ENCODE data around the gene GJB5.
"Not testable (repeated sequence)": the region's sequence is repeated elsewhere in the genome, so short reads cannot be mapped to it uniquely, and the experiment has no call there.

GJB5 gene

DNA sequence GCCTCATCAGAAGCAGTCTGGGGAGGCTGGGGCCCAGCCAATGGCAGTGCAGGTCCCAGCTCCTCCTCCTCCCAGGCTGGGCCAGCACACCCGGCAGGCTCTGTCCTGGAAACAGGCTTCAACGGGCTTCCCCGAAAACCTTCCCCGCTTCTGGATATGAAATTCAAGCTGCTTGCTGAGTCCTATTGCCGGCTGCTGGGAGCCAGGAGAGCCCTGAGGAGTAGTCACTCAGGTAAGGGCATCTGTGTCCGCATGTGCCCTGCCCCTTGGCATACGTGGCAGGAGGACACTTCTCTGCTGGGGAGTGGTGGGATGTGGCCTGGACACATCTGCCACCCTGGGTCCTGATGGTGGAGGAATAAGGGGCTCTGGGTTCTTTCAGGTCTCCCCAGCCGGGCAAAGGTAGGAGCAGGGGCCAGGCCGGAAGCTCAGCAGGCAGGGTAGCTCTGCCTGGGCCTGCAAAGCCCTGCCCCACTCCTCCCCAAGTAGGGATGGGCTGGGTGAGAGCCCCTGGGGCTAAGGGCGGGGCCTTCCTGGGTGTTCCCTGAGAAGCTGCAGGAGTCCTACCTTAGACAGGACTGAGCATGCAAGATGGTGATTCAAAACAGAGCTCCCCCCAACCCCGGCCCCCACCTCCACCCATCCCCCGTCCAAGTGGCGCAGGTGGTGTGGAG is at the start of gene GJB5:
Gene GJB5, plus strand, starts transcription at position 84 of the 674 bp plus-strand sequence. CDS start 2,284 bp downstream, outside the sequence.
- DNase-seq = no peak

DNA sequence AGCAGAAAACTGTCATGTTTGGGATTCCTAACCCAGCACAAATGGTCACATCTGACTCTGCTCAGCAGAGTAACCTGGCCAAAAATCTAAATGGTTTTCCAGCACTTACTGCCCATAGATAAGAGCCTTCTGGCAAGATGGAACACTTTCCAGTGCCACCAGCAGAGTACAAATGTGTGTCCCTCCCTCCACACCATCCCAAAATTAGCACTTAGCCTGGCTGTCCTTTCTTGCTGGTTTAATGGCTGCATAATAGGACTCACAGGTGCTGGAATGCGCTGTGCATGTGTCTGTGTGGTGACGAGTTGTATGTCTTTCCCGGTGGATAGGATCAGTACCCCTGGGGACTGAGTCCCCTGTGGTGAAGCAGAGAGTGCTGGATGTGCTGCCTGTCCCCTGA is 49.8 kb upstream of the GJB5 start:
- DNase-seq = no peak

DNA sequence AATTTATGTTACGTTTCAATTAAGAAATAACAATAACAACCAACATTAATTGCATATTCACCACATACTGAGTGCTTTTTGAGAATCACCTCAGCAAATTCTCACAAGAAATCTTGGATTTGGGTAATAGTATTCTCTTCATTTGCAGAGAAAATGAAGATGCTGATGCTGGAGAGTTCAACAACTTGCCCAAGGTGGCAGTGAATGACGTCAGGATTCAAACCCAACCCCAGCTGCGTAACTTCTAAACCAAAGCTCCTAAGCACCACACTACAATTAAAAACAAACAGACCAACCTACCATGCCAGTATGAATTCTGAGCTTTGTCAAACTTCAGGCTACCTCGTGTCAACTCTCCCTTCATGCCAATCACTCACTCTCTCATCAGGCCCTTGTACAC is 46.7 kb upstream of the GJB5 start:
- no peak for DNase-seq

DNA sequence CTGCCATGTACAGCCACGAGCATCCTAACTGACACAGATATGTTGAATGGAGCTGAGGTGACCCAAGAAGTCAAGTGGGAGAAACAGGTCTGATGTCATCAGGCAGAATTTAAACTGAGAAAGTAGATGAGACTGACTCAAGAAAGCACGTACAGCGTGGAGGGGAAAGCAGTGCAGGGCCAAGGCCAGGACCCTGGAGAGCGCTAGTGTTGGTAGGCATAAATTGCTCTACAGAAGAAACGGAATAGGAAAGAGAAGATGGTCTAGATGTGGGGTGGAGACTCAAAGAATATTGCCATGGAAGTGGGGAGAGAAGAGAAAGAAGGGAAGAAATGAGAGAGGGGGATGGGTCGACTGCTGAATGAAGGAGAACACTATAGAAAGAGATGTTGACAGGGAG is 45.3 kb upstream of the GJB5 start:
- no peak for DNase-seq

- no peak for DNase-seq
These were observed 44.0 kb upstream of the GJB5 start for GRCh38 chr1:34710812-34711211.

DNA sequence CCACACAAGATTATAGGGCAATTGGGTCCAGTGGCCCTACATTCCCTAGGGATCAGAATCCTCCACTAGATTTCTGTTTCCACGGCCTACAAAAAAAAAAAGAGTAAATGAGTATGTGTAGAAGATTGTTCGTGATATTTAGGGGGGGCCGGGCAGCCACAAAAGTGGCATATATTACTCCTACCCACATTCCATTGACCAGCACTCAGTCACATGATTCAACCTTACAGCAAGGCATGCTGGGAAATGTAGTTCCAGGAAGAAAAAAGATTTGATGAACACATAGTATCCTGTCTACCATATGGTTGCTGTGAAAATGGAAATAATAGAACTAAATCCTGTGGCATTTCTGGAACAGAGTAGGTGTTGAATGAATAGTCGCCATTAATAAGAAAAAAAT is 43.4 kb upstream of the GJB5 start:
- no peak for DNase-seq

DNA sequence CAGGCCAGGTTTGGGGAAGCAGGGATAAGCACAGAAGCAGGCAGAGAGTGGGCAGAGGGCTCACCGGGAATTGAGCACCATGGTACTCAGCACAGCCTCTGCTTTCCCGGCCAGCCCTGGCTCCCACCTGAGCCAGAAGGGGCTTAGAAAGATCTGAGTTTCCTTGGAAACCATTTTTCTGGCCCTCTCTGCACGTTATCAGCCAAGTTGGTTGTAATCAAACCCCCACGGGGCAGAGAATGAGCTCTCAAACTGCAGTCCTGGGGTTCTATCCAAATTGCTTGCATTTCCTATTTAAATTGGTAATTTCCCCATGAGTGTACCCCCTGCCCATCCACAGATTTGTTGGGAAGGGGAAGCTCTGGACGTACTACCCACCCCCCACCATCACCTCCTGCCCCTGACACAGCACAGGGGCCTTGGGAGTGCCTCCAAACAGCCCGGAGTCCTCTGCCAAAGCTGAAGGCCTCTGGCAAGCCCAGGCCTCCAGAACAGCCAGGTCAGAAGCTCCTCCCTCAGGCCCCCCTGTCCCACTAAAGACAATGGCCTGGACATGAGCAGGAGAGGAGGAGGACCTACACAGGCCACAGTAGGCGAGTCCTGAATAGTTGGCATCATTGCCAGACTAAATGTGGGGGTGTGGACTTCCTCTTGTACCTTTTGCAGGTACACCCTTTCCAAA is 42.7 kb upstream of the GJB5 start:
- no peak for DNase-seq

DNA sequence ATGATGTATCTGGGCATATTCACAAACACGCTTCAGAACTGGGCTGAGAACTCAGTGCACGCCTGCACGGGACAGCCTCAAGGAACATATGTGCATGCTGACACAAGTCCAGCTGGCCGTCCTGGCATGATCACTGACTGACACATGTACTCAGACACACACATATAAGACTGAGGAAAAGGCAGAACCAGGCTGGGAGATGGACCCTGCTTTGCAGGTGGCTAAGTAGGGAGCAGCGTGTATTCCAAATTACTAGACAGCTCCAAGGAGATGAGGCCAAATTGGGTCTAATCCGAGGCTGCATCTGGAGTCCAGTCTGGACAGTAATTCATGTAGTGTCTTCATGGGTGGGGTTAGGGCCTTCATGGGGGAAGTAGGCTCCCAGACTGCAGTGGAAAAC is 41.4 kb upstream of the GJB5 start:
- no peak for DNase-seq

DNA sequence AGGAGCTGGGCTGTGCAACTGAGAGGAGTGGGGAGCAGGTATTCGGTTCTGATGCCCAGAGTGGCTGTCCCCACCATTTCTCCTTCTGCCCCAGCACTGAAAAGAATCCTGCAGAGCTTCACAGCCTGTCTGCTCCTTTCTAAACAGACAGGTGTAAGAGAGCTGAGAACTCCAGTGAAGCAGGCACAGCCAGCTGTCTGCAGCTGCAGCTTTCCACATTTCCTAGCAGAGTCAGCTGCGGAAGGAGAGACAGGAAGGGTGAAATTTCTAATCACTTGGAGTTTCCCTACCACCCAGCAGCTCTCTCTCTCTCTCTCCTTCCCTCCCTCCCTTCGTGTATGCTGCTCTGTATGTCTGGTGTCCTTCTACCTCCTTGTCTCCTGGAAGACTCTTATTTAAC is 40.5 kb upstream of the GJB5 start:
- no peak for DNase-seq

- DNase-seq = no peak
These were observed 39.7 kb upstream of the GJB5 start for GRCh38 chr1:34715139-34715538.

DNA sequence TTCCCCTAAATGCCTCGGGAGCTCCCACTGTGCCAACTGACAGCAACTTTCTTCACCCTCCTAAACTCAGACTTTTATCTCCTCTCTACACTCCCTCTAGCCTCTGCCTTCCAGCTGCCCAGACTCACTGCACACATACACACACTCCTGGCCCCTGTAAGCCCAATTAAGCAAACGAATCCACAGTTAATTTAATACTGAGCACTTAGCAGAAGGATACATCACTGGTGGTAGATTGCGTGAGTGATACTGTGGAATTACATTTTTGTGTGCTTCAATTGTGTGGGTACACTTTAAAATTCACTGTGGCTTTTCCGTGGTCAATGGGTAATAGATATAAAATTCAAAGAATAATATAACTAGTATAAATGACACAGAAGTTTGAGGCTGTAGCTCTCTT is 33.6 kb upstream of the GJB5 start:
- no peak for DNase-seq

DNA sequence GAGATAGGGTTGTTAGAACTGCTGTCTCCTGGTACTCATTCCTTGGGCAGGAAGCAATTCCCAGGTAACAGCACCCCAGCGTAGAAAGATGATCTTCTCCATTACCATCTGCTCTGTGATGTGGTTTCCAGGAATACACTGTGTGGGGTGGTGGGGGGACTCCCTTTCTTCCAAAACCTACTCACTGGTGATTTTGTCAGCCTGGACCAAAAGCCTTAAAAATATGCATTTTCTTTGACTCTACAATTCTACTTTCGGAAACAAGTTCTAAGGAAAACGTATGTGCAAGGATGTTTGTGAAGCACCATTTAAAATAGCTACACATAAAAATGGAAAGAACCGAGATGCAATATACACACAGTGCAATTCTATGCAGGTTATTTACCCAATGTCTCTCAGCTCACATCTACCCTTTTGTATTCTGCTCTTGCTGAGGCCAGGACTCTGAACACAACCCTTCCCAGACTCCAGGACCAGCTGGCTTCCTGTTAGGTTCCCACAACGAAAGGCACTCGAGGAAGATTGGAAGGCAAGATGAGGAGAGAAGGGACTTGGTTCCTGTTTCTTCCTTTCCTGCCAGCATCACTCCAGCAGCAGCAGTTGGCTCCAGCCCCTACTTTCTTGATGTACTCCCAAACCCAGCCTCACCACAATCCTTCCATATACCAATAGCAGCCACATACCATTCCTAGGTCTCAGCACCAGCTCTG is 33.0 kb upstream of the GJB5 start:
- DNase-seq = no peak

GRCh38 chr1:34726861-34727260 is 28.0 kb upstream of the GJB5 start:
- no peak for DNase-seq

DNA sequence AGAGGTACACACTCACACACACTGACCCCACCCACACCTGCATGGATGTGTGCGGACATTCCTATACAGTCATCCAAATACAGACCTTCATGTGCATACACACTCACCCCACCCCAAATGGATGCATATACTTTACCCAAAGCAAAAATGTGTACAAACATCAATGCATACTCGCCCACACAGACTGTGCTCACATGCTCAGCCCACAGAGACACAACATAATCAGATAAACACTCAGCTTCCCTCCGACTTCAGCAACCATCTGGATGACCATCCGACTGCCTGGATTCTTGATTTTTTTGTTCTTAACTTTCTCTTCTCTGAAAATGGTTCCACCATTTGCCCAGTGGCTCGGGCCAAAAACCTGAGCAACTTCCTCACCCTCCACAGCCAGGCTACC is 24.4 kb upstream of the GJB5 start:
- no peak for DNase-seq

DNA sequence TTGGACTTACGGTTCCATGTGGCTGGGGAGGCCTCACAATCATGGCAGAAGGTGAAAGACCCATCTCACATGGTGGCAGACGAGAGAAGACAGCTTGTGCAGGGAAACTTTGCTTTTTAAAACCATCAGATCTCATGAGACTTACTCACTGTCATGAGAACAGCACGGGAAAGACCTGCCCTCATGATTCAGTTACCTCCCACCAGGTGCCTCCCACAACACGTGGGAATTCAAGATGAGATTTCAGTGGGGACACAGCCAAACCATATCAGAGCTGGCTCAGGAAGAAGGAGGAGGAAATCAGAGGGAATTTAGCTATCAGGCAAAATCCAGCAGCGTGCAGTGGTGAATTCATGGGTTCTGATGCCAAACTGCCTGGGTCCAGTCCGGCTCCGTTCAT is 22.0 kb upstream of the GJB5 start:
- DNase-seq = not testable (repeated sequence)

- DNase-seq = no peak
These were observed 18.2 kb upstream of the GJB5 start for GRCh38 chr1:34736692-34737091.

DNA sequence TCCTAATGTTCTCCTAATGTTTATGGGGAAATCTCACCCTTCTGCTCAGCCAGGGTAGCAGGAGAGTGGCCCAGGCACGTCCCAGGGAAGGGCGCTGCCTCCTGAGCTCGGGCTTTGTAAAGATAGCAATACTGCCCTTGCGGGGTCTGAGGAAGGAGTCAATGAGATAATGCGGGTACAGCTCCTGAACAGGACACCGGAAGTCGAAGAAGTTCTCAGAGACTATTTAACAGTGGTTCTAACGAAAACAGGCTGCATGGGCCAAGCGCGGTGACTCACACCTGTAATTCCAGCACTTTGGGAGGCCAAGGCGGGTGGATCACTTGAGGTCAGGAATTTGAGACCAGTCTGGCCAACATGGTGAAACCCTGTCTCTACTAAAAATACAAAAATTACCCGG is 17.6 kb upstream of the GJB5 start:
- not testable (repeated sequence) for DNase-seq

DNA sequence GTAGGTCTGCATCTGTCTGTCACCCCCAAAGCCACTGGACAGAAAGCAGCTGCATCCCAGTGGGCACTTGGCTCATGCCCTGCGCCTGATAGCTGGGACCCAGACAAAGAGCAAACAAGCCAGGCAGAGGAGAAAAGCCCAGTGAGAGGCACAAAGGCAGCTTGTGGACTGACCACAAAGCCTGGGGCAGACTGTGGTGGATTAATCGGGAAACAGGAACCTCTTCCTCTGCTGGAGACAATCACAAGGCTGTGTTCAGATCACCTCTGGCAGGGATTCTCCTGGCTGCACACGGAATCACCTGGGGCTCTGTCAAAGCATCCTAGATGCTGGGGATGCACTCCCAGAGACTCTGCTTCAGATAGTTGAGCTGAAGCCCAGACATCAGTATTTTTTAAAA is 15.2 kb upstream of the GJB5 start:
- DNase-seq = no peak

DNA sequence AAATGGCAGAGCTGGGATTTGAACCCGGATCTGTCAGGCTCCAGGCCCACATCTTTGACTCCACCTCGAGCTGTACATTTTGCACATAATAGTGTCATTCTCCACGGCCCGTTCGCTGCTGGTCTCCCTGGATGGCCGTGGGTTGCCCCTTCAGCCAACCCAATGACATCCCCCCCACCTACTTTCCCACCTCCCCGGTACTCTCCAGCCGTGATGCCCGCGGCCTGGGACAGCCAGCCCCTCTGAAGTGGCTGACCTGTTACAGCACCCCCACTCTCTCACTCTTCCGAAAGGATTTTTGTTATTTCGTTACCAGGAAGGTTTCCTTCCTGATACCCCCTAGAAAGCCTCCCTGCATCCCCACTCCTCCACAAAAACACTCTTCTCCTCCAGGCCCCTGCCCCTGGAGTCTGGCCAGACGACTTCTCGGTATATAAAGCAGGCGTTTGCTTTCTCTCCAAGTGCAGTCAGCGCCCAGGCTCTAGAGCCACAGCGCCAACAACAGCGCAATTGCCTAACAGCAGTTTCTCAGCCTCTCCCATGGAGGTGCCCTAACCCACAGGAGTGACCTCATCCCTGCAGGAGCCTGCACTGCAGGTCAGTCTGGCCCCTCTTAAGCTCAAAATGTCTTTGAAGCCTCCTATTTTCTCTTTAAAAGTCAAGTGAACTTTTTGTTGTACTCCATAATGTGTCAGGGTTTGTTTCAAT is 14.5 kb upstream of the GJB5 start:
- DNase-seq = no peak

GRCh38 chr1:34742667-34743270 is 12.1 kb upstream of the GJB5 start:
- DNase-seq = no peak

GRCh38 chr1:34743775-34744174 is 11.1 kb upstream of the GJB5 start:
- DNase-seq = no peak

DNA sequence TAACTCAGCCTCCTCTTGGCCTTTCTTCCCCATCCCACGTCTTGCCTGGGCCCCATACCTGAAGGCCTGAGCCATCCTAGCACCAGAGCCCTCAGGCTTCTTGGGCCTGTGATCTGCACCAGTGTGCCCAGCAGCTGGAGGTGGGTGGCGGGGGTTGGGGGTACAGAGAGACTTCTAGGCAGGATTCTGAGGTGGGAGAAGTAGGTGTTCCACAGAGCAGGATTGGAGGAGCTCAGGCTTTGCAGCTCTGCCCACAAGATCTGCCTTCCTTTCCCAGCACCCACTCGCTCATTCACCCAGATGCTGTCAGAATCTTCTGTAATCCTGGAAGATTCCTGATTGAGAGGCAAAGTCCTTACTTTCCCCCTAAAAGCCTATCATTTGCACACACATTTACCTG is 10.0 kb upstream of the GJB5 start:
- no peak for DNase-seq

DNA sequence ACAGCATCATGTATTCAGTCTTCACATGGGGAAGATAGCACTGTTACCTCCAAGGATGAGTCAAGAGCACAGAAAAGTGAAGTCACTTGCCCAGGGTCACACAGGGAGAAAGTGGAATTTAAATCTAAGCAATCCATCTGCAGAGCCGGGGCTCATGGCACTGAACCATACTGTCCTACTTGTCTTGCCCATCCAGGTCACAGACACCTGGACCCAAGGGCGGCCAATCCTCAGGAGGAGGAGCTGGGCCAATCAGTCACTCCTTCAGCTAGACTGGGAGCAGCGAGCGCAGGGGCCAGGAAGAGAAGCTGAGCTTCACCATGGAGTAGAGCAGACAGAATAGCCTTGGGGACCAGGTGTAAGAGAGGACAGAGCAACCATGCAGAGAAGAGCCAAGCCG is 9.2 kb upstream of the GJB5 start:
- no peak for DNase-seq
